ENCODE measurements around the gene SOST.

The SOST gene

DNA sequence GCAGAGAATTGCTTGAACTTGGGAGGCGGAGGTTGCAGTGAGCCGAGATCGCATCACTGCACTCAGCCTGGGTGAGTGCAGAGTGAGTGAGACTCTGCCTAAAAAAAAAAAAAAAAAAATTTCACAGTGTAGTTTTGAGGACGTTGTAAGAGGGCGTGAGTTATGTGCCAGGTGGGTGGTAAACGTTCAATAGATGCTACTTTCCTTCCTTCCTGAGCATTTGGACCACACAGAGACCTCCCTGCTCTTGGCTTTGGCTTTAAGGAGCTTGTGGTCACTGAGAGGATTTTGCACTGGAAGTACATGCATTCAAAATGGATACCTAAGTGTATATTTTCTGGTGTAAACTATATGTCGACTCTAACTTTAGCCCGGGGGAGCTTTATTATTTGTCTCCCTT is 30.5 kb downstream of the SOST start:
- Histone ChIP-seq H3K9me3 (ENCODE audit: control insufficient read depth, low read length) (no peaks in the 10 kb centered on the region), H3K36me3 (ENCODE audit: control insufficient read depth, insufficient read depth, low read length) (no peaks in the 10 kb centered on the region), H3K4me1 (ENCODE audit: control insufficient read depth, insufficient read depth, low read length, poor library complexity, severe bottlenecking) (no peaks in the 10 kb centered on the region), H3K27ac (ENCODE audit: insufficient read depth, low read length, poor library complexity, severe bottlenecking) (no peak overlapping the region), H3K4me3 (ENCODE audit: insufficient read depth, low read depth, low read length, poor library complexity, severe bottlenecking) (no peak overlapping the region), H3K27me3 (replicated peaks; ENCODE audit: control insufficient read depth, insufficient read depth, low read length, poor library complexity, severe bottlenecking) (no peaks in the 10 kb centered on the region)
- no peak for DNase-seq

- Histone ChIP-seq H3K4me1 (ENCODE audit: control insufficient read depth, insufficient read depth, low read length, poor library complexity, severe bottlenecking) (no peaks in the 10 kb centered on the region), H3K27ac (ENCODE audit: insufficient read depth, low read length, poor library complexity, severe bottlenecking) (no peak overlapping the region), H3K27me3 (replicated peaks; ENCODE audit: control insufficient read depth, insufficient read depth, low read length, poor library complexity, severe bottlenecking) (no peaks in the 10 kb centered on the region), H3K9me3 (ENCODE audit: control insufficient read depth, low read length) (no peaks in the 10 kb centered on the region), H3K4me3 (ENCODE audit: insufficient read depth, low read depth, low read length, poor library complexity, severe bottlenecking) (no peak overlapping the region), H3K36me3 (ENCODE audit: control insufficient read depth, insufficient read depth, low read length) (no peaks in the 10 kb centered on the region)
- DNase-seq = no peak
Observed at GRCh38 chr17:43723697-43724359, 34.8 kb downstream of the SOST start.

GRCh38 chr17:43722870-43723665 is 35.5 kb downstream of the SOST start:
- Histone ChIP-seq H3K27ac (ENCODE audit: insufficient read depth, low read length, poor library complexity, severe bottlenecking) (no peak overlapping the region), H3K4me3 (ENCODE audit: insufficient read depth, low read depth, low read length, poor library complexity, severe bottlenecking) (no peak overlapping the region), H3K4me1 (ENCODE audit: control insufficient read depth, insufficient read depth, low read length, poor library complexity, severe bottlenecking) (no peaks in the 10 kb centered on the region), H3K36me3 (ENCODE audit: control insufficient read depth, insufficient read depth, low read length) (no peaks in the 10 kb centered on the region), H3K9me3 (ENCODE audit: control insufficient read depth, low read length) (no peaks in the 10 kb centered on the region), H3K27me3 (replicated peaks; ENCODE audit: control insufficient read depth, insufficient read depth, low read length, poor library complexity, severe bottlenecking) (no peaks in the 10 kb centered on the region)
- no peak for DNase-seq

DNA sequence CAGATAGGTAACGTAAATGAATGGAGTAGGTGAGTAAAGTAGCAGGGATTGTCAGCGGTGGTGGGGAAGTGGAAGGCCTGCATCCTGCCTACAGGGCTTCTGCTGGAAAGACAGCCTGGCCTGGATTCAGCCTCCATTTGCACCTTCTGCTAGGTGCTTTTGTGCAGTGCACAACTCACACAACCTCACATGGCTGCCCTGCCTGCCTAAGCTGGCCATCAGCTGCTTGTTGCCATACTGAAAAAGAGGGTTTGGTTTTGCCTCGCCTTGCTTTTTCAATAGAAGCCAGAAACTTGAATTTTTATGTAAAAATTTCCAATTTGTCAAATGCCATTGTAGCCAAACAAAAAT is 36.3 kb downstream of the SOST start:
- DNase-seq = no peak
- Histone ChIP-seq H3K4me3 (ENCODE audit: insufficient read depth, low read depth, low read length, poor library complexity, severe bottlenecking) (no peak overlapping the region), H3K27ac (ENCODE audit: insufficient read depth, low read length, poor library complexity, severe bottlenecking) (no peak overlapping the region), H3K9me3 (ENCODE audit: control insufficient read depth, low read length) (no peaks in the 10 kb centered on the region), H3K4me1 (ENCODE audit: control insufficient read depth, insufficient read depth, low read length, poor library complexity, severe bottlenecking) (no peaks in the 10 kb centered on the region), H3K36me3 (ENCODE audit: control insufficient read depth, insufficient read depth, low read length) (no peaks in the 10 kb centered on the region), H3K27me3 (replicated peaks; ENCODE audit: control insufficient read depth, insufficient read depth, low read length, poor library complexity, severe bottlenecking) (no peaks in the 10 kb centered on the region)

GRCh38 chr17:43721537-43722268 is 36.9 kb downstream of the SOST start:
- H3K27me3 ChIP-seq (replicated peaks; ENCODE audit: control insufficient read depth, insufficient read depth, low read length, poor library complexity, severe bottlenecking) = no peaks in the 10 kb centered on the region
- H3K36me3 ChIP-seq (ENCODE audit: control insufficient read depth, insufficient read depth, low read length) = no peaks in the 10 kb centered on the region
- no peak overlapping the region for H3K4me3 ChIP-seq (ENCODE audit: insufficient read depth, low read depth, low read length, poor library complexity, severe bottlenecking)
- H3K27ac ChIP-seq (ENCODE audit: insufficient read depth, low read length, poor library complexity, severe bottlenecking) = no peak overlapping the region
- no peaks in the 10 kb centered on the region for H3K9me3 ChIP-seq (ENCODE audit: control insufficient read depth, low read length)
- no peaks in the 10 kb centered on the region for H3K4me1 ChIP-seq (ENCODE audit: control insufficient read depth, insufficient read depth, low read length, poor library complexity, severe bottlenecking)
- DNase-seq = no peak

GRCh38 chr17:43720311-43721060 is 38.1 kb downstream of the SOST start:
- H3K27me3 ChIP-seq (replicated peaks; ENCODE audit: control insufficient read depth, insufficient read depth, low read length, poor library complexity, severe bottlenecking) = no peaks in the 10 kb centered on the region
- H3K36me3 ChIP-seq (ENCODE audit: control insufficient read depth, insufficient read depth, low read length) = no peaks in the 10 kb centered on the region
- peak overlapping the region; percentile 82 for H3K27ac ChIP-seq (ENCODE audit: insufficient read depth, low read length, poor library complexity, severe bottlenecking)
- DNase-seq = peak; percentile 48 to 60 (median 59)
- H3K4me1 ChIP-seq (ENCODE audit: control insufficient read depth, insufficient read depth, low read length, poor library complexity, severe bottlenecking) = no peaks in the 10 kb centered on the region
- H3K9me3 ChIP-seq (ENCODE audit: control insufficient read depth, low read length) = no peaks in the 10 kb centered on the region
- H3K4me3 ChIP-seq (ENCODE audit: insufficient read depth, low read depth, low read length, poor library complexity, severe bottlenecking) = peak overlapping the region; percentile 70

DNA sequence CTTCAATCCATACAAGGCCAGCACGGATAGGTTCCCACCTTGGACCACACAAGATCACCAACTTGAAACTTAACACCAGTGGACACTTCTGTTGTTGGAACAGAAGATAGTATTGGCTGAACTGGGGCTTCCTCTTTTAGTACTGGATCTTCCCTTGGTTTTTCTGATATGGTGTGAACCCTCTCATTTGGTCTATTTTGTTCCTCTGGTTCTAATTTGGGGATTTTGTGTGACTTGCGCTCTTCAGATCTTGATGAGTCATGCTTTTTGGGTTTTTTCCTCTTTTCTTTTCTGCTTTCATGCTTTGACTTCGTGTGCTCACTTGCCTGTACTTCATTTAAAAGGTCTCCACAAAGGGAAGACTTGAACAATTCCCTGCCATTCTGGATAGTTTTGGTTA is 39.0 kb downstream of the SOST start:
- Histone ChIP-seq H3K9me3 (ENCODE audit: control insufficient read depth, low read length) (no peaks in the 10 kb centered on the region), H3K27ac (ENCODE audit: insufficient read depth, low read length, poor library complexity, severe bottlenecking) (no peak overlapping the region), H3K4me1 (ENCODE audit: control insufficient read depth, insufficient read depth, low read length, poor library complexity, severe bottlenecking) (no peaks in the 10 kb centered on the region), H3K27me3 (replicated peaks; ENCODE audit: control insufficient read depth, insufficient read depth, low read length, poor library complexity, severe bottlenecking) (no peaks in the 10 kb centered on the region), H3K4me3 (ENCODE audit: insufficient read depth, low read depth, low read length, poor library complexity, severe bottlenecking) (no peak overlapping the region), H3K36me3 (ENCODE audit: control insufficient read depth, insufficient read depth, low read length) (no peaks in the 10 kb centered on the region)
- no peak for DNase-seq

DNA sequence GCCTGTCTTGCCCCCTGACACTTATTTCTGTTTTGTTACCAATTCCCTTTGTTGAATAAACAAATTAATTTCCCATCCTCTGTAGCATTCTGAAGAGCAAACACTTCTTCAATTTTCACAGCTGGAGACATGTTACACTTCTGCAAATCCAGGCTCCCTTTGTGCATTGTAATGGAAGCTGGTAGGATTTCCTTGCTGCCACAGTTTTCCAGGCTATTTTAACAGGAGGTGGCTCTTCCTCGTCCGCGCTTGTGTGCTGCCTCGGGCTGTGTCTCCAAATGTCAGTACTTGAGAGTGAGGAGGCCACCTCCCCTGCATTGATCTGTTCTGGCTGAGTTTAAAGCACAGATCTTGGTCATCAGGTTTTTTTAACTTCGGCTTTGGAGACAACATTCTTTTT is 40.0 kb downstream of the SOST start:
- Histone ChIP-seq H3K9me3 (ENCODE audit: control insufficient read depth, low read length) (no peaks in the 10 kb centered on the region), H3K27ac (ENCODE audit: insufficient read depth, low read length, poor library complexity, severe bottlenecking) (no peak overlapping the region)
- no peak for DNase-seq

GRCh38 chr17:43717913-43718312 is 40.7 kb downstream of the SOST start:
- DNase-seq = no peak
- H3K9me3 ChIP-seq (ENCODE audit: control insufficient read depth, low read length) = no peaks in the 10 kb centered on the region
- peaks cover 9% of the 10 kb centered on the region for H3K4me1 ChIP-seq (ENCODE audit: control insufficient read depth, insufficient read depth, low read length, poor library complexity, severe bottlenecking)
- H3K4me3 ChIP-seq (ENCODE audit: insufficient read depth, low read depth, low read length, poor library complexity, severe bottlenecking) = no peak overlapping the region
- H3K27me3 ChIP-seq (replicated peaks; ENCODE audit: control insufficient read depth, insufficient read depth, low read length, poor library complexity, severe bottlenecking) = no peaks in the 10 kb centered on the region
- no peaks in the 10 kb centered on the region for H3K36me3 ChIP-seq (ENCODE audit: control insufficient read depth, insufficient read depth, low read length)
- no peak overlapping the region for H3K27ac ChIP-seq (ENCODE audit: insufficient read depth, low read length, poor library complexity, severe bottlenecking)

More for the DNA sequence above, 40.0 kb downstream of the SOST start:
- Histone ChIP-seq H3K4me3 (ENCODE audit: insufficient read depth, low read depth, low read length, poor library complexity, severe bottlenecking) (no peak overlapping the region), H3K36me3 (ENCODE audit: control insufficient read depth, insufficient read depth, low read length) (no peaks in the 10 kb centered on the region), H3K4me1 (ENCODE audit: control insufficient read depth, insufficient read depth, low read length, poor library complexity, severe bottlenecking) (peaks cover 5% of the 10 kb centered on the region), H3K27me3 (replicated peaks; ENCODE audit: control insufficient read depth, insufficient read depth, low read length, poor library complexity, severe bottlenecking) (no peaks in the 10 kb centered on the region)

All from effector memory CD4-positive, alpha-beta T cell (primary cell).